Stimulated activated CD4-positive, alpha-beta T cell treated with anti-CD3 and anti-CD28 coated beads, Interleukin-2, amount 100 ng/mL, for 24 hours (primary cell): ENCODE measurements around the gene ITSN1.

Experiments
- DNase-seq, 2 donors: peaks; one replicate each; pipeline ENCODE4 v3.0.0-alpha.2; 2020

The ITSN1 gene

GRCh38 chr21:33940881-33941245 is 298.6 kb downstream of the ITSN1 start:
- DNase-seq = no peak

- no peak for DNase-seq
Observed at GRCh38 chr21:33942426-33942825, 300.1 kb downstream of the ITSN1 start.

- DNase-seq = no peak
Observed at GRCh38 chr21:33943293-33943692, 301.0 kb downstream of the ITSN1 start.

- no peak for DNase-seq
Observed at GRCh38 chr21:33944185-33944763, 302.0 kb downstream of the ITSN1 start.

- no peak for DNase-seq
Observed at GRCh38 chr21:33945652-33946270, 303.5 kb downstream of the ITSN1 start.

- DNase-seq = peak; percentile 81 to 84
Observed at GRCh38 chr21:33947451-33948095, 305.3 kb downstream of the ITSN1 start.

GRCh38 chr21:33948096-33948950 is 306.0 kb downstream of the ITSN1 start:
- peak; percentile 72 to 77 for DNase-seq

GRCh38 chr21:33948951-33949444 is 306.7 kb downstream of the ITSN1 start:
- DNase-seq = no peak
